ENCODE data around the gene MCF2L2. TPM values are rescaled to one million over a fixed set of nuclear protein-coding genes. Genes with fewer than 3 reads are reported as not detected.
A peak's percentile ranks its signal among the peaks of the same experiment; 100 is the strongest.

Gene MCF2L2
- total RNA-seq, 1 donor from 2014 or later: 4.1 TPM

DNA sequence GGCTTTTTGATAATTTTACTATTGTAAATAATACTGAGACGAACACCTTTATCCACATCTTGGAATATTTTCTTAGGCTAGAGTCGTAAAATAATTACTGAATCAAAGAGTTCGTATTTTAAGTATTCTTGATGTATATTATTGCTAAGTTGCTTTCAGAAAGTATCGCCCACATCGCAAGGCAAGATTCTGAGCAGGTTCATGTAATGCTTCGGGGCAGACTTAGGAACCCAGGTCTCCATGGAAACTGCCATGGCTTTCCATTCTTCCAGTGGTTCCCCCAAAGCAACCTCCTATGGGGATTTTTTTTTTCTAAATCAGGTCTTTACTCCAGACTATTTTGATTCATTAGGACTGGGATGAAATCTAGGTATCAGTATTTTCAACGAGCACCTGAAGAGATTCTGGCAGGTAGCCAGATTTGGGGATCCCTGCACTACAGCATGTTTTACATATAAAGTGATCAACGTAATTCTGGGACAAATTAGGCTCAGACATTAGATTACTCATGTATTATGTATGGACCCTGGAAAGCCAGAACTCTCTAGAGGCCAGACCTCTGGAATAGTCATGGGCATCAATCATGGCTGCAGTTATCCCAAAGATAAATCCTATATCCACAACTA is 88.8 kb downstream of the MCF2L2 start:
- H3K27ac Mint-ChIP-seq: no peak overlapping the region
- no peak for DNase-seq (ENCODE audit: low spot score)
- H3K36me3 Mint-ChIP-seq (ENCODE audit: low read depth): peaks cover 2% of the 10 kb centered on the region
- H3K27me3 Mint-ChIP-seq (ENCODE audit: insufficient read depth): peaks cover 1% of the 10 kb centered on the region
- no peak overlapping the region for H3K4me3 Mint-ChIP-seq
- no peaks in the 10 kb centered on the region for H3K9me3 Mint-ChIP-seq
- intact Hi-C loops (cut with micrococcal nuclease): no loop called here
- peaks cover 7% of the 10 kb centered on the region for H3K4me1 Mint-ChIP-seq (ENCODE audit: low read depth)

DNA sequence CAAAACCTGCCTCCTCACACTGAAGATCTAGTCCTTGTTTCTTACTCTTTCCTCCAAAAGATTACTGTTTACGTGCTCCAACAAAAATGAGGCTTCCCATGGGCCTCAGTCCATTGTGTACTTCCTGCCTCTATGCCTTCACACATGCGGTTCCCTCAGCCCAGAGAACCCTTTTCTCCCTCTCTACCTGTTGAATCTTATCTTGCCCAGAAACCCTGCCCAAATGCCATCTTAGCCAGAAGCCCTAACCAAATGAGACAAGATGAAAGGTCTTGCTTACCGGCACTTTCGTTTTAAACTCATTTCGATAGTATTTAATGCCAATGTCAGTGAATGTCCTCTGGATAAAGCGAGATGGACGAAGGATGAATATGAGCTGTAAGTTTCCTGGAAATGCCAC is 89.9 kb downstream of the MCF2L2 start:
- Mint-ChIP-seq H3K36me3 (ENCODE audit: low read depth) (peaks cover 2% of the 10 kb centered on the region), H3K9me3 (no peaks in the 10 kb centered on the region), H3K4me3 (no peak overlapping the region), H3K27me3 (ENCODE audit: insufficient read depth) (no peaks in the 10 kb centered on the region), H3K27ac (no peak overlapping the region), H3K4me1 (ENCODE audit: low read depth) (peaks cover 7% of the 10 kb centered on the region)
- no peak for DNase-seq (ENCODE audit: low spot score)
- intact Hi-C loops (cut with micrococcal nuclease): no loop called here

GRCh38 chr3:183332487-183332886 is 95.9 kb downstream of the MCF2L2 start:
- no peaks in the 10 kb centered on the region for H3K4me1 Mint-ChIP-seq (ENCODE audit: low read depth)
- no peaks in the 10 kb centered on the region for H3K9me3 Mint-ChIP-seq
- H3K4me3 Mint-ChIP-seq: no peak overlapping the region
- DNase-seq (ENCODE audit: low spot score): no peak
- H3K27ac Mint-ChIP-seq: no peak overlapping the region
- intact Hi-C loops (cut with micrococcal nuclease): no loop called here
- no peaks in the 10 kb centered on the region for H3K27me3 Mint-ChIP-seq (ENCODE audit: insufficient read depth)
- no peaks in the 10 kb centered on the region for H3K36me3 Mint-ChIP-seq (ENCODE audit: low read depth)

GRCh38 chr3:183331498-183331897 is 96.9 kb downstream of the MCF2L2 start:
- H3K4me3 Mint-ChIP-seq: no peak overlapping the region
- H3K27me3 Mint-ChIP-seq (ENCODE audit: insufficient read depth): peaks cover 2% of the 10 kb centered on the region
- no peaks in the 10 kb centered on the region for H3K4me1 Mint-ChIP-seq (ENCODE audit: low read depth)
- H3K9me3 Mint-ChIP-seq: no peaks in the 10 kb centered on the region
- no peak overlapping the region for H3K27ac Mint-ChIP-seq
- no peak for DNase-seq (ENCODE audit: low spot score)
- intact Hi-C loops (cut with micrococcal nuclease): no loop called here
- H3K36me3 Mint-ChIP-seq (ENCODE audit: low read depth): no peaks in the 10 kb centered on the region

DNA sequence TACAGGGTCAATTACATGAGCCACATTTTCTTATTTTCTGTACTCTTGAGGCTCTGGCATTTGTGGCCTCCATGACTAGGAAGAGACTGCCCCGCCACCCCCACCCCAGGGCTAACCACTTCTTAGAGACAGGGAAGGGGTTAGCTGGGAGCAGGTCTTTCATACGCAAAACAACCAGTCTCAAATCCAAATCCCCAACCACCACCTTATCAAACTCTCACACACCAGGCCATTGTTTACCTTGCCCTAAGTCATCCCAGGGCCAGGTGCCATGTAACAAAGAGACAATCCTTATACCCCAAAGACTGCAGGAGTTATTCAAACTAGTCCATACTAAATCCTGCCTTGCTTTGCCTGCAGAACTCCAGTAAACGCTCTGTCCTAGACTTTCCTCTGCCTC is 97.5 kb downstream of the MCF2L2 start:
- Mint-ChIP-seq H3K4me1 (ENCODE audit: low read depth) (no peaks in the 10 kb centered on the region), H3K27me3 (ENCODE audit: insufficient read depth) (peaks cover 2% of the 10 kb centered on the region), H3K27ac (no peak overlapping the region), H3K36me3 (ENCODE audit: low read depth) (no peaks in the 10 kb centered on the region), H3K9me3 (no peaks in the 10 kb centered on the region), H3K4me3 (no peak overlapping the region)
- no peak for DNase-seq (ENCODE audit: low spot score)
- intact Hi-C loops (cut with micrococcal nuclease): no loop called here

- H3K27ac Mint-ChIP-seq: no peak overlapping the region
- H3K4me3 Mint-ChIP-seq: no peak overlapping the region
- H3K27me3 Mint-ChIP-seq (ENCODE audit: insufficient read depth): peaks cover 2% of the 10 kb centered on the region
These were observed 98.9 kb downstream of the MCF2L2 start for GRCh38 chr3:183329543-183329942.

DNA sequence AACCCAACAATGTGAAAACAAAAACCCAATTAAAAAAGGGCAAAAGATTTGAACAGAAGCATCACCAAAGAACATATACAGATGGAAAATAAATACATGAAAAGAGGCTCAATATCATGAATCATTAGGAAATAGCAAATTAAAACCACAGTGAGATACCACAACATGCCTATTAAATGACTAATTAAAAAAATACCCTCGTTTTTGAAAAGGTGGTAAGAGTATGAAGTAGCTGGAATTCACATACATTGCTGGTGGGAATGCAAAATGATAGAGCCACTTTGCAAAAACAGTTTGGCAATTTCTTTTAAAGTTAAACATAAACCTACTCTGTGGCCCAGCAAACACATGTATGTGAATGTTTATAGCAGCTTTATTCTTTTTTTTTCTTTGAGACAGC is 99.6 kb downstream of the MCF2L2 start:
- no peak for DNase-seq (ENCODE audit: low spot score)
- intact Hi-C loops (cut with micrococcal nuclease): no loop called here
- no peaks in the 10 kb centered on the region for H3K36me3 Mint-ChIP-seq (ENCODE audit: low read depth)
- H3K9me3 Mint-ChIP-seq: no peaks in the 10 kb centered on the region
- H3K4me3 Mint-ChIP-seq: no peak overlapping the region
- H3K27ac Mint-ChIP-seq: no peak overlapping the region
- H3K27me3 Mint-ChIP-seq (ENCODE audit: insufficient read depth): peaks cover 2% of the 10 kb centered on the region
- H3K4me1 Mint-ChIP-seq (ENCODE audit: low read depth): no peaks in the 10 kb centered on the region

More at GRCh38 chr3:183329543-183329942, 98.9 kb downstream of the MCF2L2 start:
- no peak for DNase-seq (ENCODE audit: low spot score)
- H3K9me3 Mint-ChIP-seq: no peaks in the 10 kb centered on the region
- H3K36me3 Mint-ChIP-seq (ENCODE audit: low read depth): no peaks in the 10 kb centered on the region
- no peaks in the 10 kb centered on the region for H3K4me1 Mint-ChIP-seq (ENCODE audit: low read depth)
- intact Hi-C loops (cut with micrococcal nuclease): no loop called here

GRCh38 chr3:183328164-183328563 is 100.3 kb downstream of the MCF2L2 start:
- Mint-ChIP-seq H3K4me3 (no peak overlapping the region), H3K36me3 (ENCODE audit: low read depth) (no peaks in the 10 kb centered on the region), H3K9me3 (no peaks in the 10 kb centered on the region), H3K27me3 (ENCODE audit: insufficient read depth) (peaks cover 2% of the 10 kb centered on the region), H3K27ac (no peak overlapping the region), H3K4me1 (ENCODE audit: low read depth) (no peaks in the 10 kb centered on the region)
- intact Hi-C loops (cut with micrococcal nuclease): no loop called here
- DNase-seq (ENCODE audit: low spot score): no peak

- no peaks in the 10 kb centered on the region for H3K4me1 Mint-ChIP-seq (ENCODE audit: low read depth)
- H3K4me3 Mint-ChIP-seq: no peak overlapping the region
- H3K36me3 Mint-ChIP-seq (ENCODE audit: low read depth): no peaks in the 10 kb centered on the region
- DNase-seq (ENCODE audit: low spot score): no peak
- intact Hi-C loops (cut with micrococcal nuclease): no loop called here
- H3K27me3 Mint-ChIP-seq (ENCODE audit: insufficient read depth): peaks cover 2% of the 10 kb centered on the region
- H3K27ac Mint-ChIP-seq: no peak overlapping the region
- H3K9me3 Mint-ChIP-seq: no peaks in the 10 kb centered on the region
These were observed 101.1 kb downstream of the MCF2L2 start for GRCh38 chr3:183327343-183327742.

DNA sequence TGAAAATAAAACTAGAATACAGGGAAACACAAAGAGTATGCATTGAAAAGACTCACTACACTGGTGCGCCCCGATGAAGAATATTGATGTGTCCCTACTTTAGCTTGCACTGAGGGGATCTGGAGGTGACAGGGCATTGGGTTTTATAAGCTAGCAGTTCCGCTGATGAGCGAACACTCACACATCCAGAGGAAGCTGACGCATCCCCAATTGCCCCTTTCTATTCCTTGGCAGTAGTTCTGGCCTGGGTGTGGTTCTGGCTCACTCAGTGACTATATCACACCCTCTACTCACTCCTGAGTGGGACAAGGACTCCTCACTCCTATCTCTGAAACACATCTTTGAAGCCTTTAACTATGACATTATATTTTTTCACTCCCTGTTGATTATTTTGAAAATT is 104.3 kb downstream of the MCF2L2 start:
- H3K27ac Mint-ChIP-seq: no peak overlapping the region
- H3K4me1 Mint-ChIP-seq (ENCODE audit: low read depth): peaks cover 13% of the 10 kb centered on the region
- H3K27me3 Mint-ChIP-seq (ENCODE audit: insufficient read depth): peaks cover 2% of the 10 kb centered on the region
- no peaks in the 10 kb centered on the region for H3K9me3 Mint-ChIP-seq
- no peak for DNase-seq (ENCODE audit: low spot score)
- intact Hi-C loops (cut with micrococcal nuclease): no loop called here
- H3K36me3 Mint-ChIP-seq (ENCODE audit: low read depth): no peaks in the 10 kb centered on the region
- H3K4me3 Mint-ChIP-seq: no peak overlapping the region

GRCh38 chr3:183319371-183319770 is 109.0 kb downstream of the MCF2L2 start:
- Mint-ChIP-seq H3K4me1 (ENCODE audit: low read depth) (peaks cover 17% of the 10 kb centered on the region), H3K27ac (peak overlapping the region; percentile 41), H3K36me3 (ENCODE audit: low read depth) (peaks cover 2% of the 10 kb centered on the region), H3K9me3 (no peaks in the 10 kb centered on the region), H3K4me3 (peak overlapping the region; percentile 27), H3K27me3 (ENCODE audit: insufficient read depth) (no peaks in the 10 kb centered on the region)
- no peak for DNase-seq (ENCODE audit: low spot score)
- intact Hi-C loops (cut with micrococcal nuclease): loop anchor here (1.0 to 2.0 kb wide), 2 partner anchors 33 to 57 kb away; no protein-coding TSS in a partner anchor

DNA sequence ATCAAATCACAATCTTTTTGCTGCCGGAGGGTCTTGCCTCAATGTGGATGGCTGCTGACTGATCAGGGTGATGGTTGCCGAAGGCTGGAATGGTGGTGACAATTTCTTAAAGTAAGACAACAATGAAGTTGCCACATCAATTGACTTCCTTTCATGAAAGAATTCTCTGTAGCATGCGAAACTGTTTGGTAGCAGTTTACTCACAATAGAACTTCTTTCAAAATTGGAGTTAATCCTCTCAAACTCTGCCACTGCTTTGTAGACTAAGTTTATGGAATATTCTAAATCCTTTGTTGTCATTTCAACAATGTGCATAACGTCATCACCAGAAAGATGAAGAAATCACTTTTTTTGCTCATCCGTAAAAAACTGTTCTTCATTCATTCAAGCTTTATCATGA is 109.5 kb downstream of the MCF2L2 start:
- peak overlapping the region; percentile 41 for H3K27ac Mint-ChIP-seq
- peaks cover 2% of the 10 kb centered on the region for H3K36me3 Mint-ChIP-seq (ENCODE audit: low read depth)
- no peak overlapping the region for H3K4me3 Mint-ChIP-seq
- no peaks in the 10 kb centered on the region for H3K9me3 Mint-ChIP-seq
- no peaks in the 10 kb centered on the region for H3K27me3 Mint-ChIP-seq (ENCODE audit: insufficient read depth)
- no peak for DNase-seq (ENCODE audit: low spot score)
- H3K4me1 Mint-ChIP-seq (ENCODE audit: low read depth): peaks cover 17% of the 10 kb centered on the region
- intact Hi-C loops (cut with micrococcal nuclease): loop anchor here (1.0 to 2.0 kb wide), 2 partner anchors 33 to 58 kb away; no protein-coding TSS in a partner anchor

DNA sequence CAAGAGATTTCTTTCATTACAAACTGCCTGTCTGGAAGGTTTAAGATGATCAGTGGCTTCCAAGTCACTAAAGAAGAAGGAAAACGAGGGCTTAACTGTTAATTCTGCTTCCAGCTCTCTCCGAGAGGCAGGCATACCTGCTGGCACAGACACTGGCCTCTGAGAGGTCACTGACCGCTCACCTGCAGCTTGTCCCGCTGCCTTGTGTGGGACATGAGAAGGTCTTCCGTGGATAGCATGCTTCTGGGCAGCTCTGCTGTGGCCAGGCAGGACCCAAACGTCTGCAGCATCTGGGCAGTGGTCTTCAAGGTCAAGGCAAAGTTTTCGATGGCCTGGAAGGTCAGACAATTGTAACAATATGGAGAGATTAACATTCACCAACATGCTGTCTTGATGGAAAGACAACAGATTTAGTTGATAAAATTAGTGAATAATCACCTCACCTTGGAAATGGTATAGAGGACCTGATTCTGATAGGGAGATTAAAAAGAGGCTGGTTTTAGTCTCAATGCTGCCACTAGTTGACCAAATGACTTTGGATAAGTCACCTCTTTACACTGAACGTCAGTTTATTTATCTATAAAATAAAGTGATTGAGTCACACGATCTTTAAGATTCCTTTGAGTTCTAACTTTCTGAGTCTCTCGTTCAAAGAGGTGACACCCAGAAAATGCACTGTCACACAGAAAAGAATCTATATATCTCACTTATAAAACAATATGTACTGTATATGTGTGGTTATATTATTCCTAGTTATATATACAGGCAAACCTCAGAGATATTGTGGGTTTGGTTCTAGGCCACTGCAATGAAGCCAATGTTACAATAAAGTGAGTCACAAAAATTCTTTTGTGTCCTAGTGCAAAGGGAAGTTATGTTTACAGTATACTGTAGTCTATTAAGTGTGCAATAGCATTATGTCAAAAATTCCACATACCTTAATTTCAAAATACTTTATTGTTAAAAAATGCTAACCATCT is 110.2 kb downstream of the MCF2L2 start:
- Mint-ChIP-seq H3K36me3 (ENCODE audit: low read depth) (peaks cover 3% of the 10 kb centered on the region), H3K9me3 (no peaks in the 10 kb centered on the region), H3K4me1 (ENCODE audit: low read depth) (peaks cover 17% of the 10 kb centered on the region), H3K27me3 (ENCODE audit: insufficient read depth) (no peaks in the 10 kb centered on the region), H3K27ac (no peak overlapping the region), H3K4me3 (no peak overlapping the region)
- intact Hi-C loops (cut with micrococcal nuclease): loop anchor here (2.0 kb wide), 1 partner anchor 59 kb away; no protein-coding TSS in a partner anchor
- no peak for DNase-seq (ENCODE audit: low spot score)

Data from activated T-helper 1 cell treated with anti-CD3 and anti-CD28 coated beads, Interleukin-12 subunit alpha, Interleukin-12 subunit beta, Interleukin-2, Interleukin-4 antibody, amounts not matched to agents 30 ng/mL and 10 ng/mL and 1 ng/mL, durations not matched to agents 14 hours and 24 hours and 36 hours (primary cell).